ENCODE results near the gene FCRL5. TPM values are rescaled to one million over a fixed set of nuclear protein-coding genes. Genes with fewer than 3 reads are reported as not detected.

Gene FCRL5
- total RNA-seq, 1 experiment from 2014 or later = not detected

DNA sequence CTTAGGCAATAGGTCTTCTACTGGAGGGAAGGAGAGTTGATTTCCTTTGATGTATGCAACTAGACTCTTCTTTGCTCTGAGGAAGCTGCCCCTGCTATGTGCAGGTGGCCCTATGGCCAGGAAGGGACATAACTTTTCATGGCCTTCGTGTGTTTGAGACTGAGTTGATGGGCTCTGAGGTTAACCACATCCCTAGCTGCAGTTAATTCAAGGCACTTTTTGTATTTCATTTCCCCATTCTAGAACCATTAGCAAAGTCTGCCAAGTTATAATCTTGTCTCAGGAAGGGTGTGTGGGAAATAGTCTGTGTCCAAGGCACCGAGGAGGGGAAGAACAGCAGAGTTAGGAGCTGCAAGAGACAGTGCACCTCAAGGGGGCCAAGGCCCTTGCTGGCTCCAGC lies 43.0 kb upstream of the FCRL5 start:
- Mint-ChIP-seq H3K9me3 (ENCODE audit: low read depth, unreplicated experiment) (no peaks in the 10 kb centered on the region), H3K4me3 (ENCODE audit: low read depth, unreplicated experiment) (no peak overlapping the region), H3K36me3 (ENCODE audit: insufficient read depth, unreplicated experiment) (no peaks in the 10 kb centered on the region), H3K4me1 (ENCODE audit: low read depth, unreplicated experiment) (peaks cover 33% of the 10 kb centered on the region), H3K27ac (ENCODE audit: unreplicated experiment) (no peak overlapping the region), H3K27me3 (ENCODE audit: unreplicated experiment) (no peaks in the 10 kb centered on the region)
- BruUV-seq (replicated peaks) = no TSS peak
- DNase-seq = no peak
- no peak for TF ChIP-seq CTCF (IDR thresholded peaks at IDR 0.05; ENCODE audit: unreplicated experiment)
- CTCF ChIA-PET = interaction anchor here (1.3 to 2.9 kb wide), 3 partner anchors 10 to 95 kb away, joined by 7 to 11 read pairs (median 7); no protein-coding TSS in a partner anchor
- intact Hi-C loops (cut with micrococcal nuclease; ENCODE audit: unreplicated experiment) = loop anchor here (5.0 kb wide), 2 partner anchors 87 to 177 kb away; no protein-coding TSS in a partner anchor

- Mint-ChIP-seq H3K9me3 (ENCODE audit: low read depth, unreplicated experiment) (peaks cover 2% of the 10 kb centered on the region), H3K27me3 (ENCODE audit: unreplicated experiment) (no peaks in the 10 kb centered on the region), H3K4me3 (ENCODE audit: low read depth, unreplicated experiment) (no peak overlapping the region), H3K4me1 (ENCODE audit: low read depth, unreplicated experiment) (peaks cover 30% of the 10 kb centered on the region), H3K27ac (ENCODE audit: unreplicated experiment) (no peak overlapping the region), H3K36me3 (ENCODE audit: insufficient read depth, unreplicated experiment) (no peaks in the 10 kb centered on the region)
- TF ChIP-seq CTCF (IDR thresholded peaks at IDR 0.05; ENCODE audit: unreplicated experiment) = no peak
- no TSS peak for BruUV-seq (replicated peaks)
- CTCF ChIA-PET = interaction anchor here (0.6 to 2.2 kb wide), 3 partner anchors 9 to 105 kb away, joined by 3 to 7 read pairs (median 5); no protein-coding TSS in a partner anchor
- intact Hi-C loops (cut with micrococcal nuclease; ENCODE audit: unreplicated experiment) = no loop called here
- peak; percentile 26 for DNase-seq
Observed at GRCh38 chr1:157585984-157586383, 33.7 kb upstream of the FCRL5 start.

DNA sequence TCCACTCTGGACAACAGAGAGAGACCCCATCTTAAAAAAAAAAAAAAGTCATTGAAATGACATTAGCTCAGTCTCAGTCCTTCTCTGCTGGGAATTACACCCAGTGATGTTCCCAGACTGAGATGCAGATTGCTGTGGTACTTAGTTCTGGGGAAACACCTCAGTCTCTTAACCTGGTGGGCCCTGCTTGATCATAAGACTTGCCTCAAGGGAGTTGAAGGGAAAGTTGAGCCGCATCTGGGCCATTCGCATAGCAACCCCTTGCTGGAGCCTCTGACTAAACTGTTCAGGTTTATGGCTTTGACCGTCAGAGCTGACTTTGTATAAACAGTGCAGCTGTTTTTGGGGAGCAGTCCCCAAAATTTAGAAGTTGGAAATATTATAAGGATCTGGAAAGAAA lies 32.2 kb upstream of the FCRL5 start:
- DNase-seq = no peak
- CTCF ChIA-PET = interaction anchor here (0.8 to 2.2 kb wide), 2 partner anchors 11 to 106 kb away, joined by 3 to 7 read pairs; no protein-coding TSS in a partner anchor
- BruUV-seq (replicated peaks) = no TSS peak
- TF ChIP-seq CTCF (IDR thresholded peaks at IDR 0.05; ENCODE audit: unreplicated experiment) = no peak
- Mint-ChIP-seq H3K36me3 (ENCODE audit: insufficient read depth, unreplicated experiment) (no peaks in the 10 kb centered on the region), H3K27ac (ENCODE audit: unreplicated experiment) (no peak overlapping the region), H3K9me3 (ENCODE audit: low read depth, unreplicated experiment) (peaks cover 2% of the 10 kb centered on the region), H3K4me1 (ENCODE audit: low read depth, unreplicated experiment) (peaks cover 40% of the 10 kb centered on the region), H3K4me3 (ENCODE audit: low read depth, unreplicated experiment) (no peak overlapping the region), H3K27me3 (ENCODE audit: unreplicated experiment) (no peaks in the 10 kb centered on the region)
- intact Hi-C loops (cut with micrococcal nuclease; ENCODE audit: unreplicated experiment) = loop anchor here (5.0 kb wide), 1 partner anchor 278 kb away; no protein-coding TSS in a partner anchor

DNA sequence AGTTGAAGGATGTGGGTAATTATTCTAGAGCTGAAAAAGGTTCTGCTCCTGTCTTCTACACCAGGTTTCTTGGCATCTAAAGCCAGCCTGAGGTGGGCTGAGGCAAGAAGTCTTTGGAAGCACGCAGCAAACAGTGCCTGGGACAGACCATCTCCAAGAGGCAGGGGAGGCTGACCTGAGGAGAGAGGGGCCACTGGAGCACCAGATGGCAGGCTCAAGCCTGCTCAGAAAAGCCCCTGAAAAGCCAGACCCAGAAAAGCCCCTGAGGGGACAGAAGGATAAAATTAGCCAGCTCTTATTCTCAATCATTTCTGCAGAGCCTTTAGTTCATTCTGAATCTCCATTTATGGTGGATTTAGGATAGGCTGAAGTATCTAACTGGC lies 28.5 kb upstream of the FCRL5 start:
- DNase-seq = no peak
- no TSS peak for BruUV-seq (replicated peaks)
- no peak for TF ChIP-seq CTCF (IDR thresholded peaks at IDR 0.05; ENCODE audit: unreplicated experiment)
- H3K27me3 Mint-ChIP-seq (ENCODE audit: unreplicated experiment) = no peaks in the 10 kb centered on the region
- intact Hi-C loops (cut with micrococcal nuclease; ENCODE audit: unreplicated experiment) = loop anchor here (1.0 to 5.0 kb wide), 3 partner anchors 110 to 281 kb away; no protein-coding TSS in a partner anchor
- peaks cover 2% of the 10 kb centered on the region for H3K9me3 Mint-ChIP-seq (ENCODE audit: low read depth, unreplicated experiment)
- peaks cover 23% of the 10 kb centered on the region for H3K4me1 Mint-ChIP-seq (ENCODE audit: low read depth, unreplicated experiment)
- H3K36me3 Mint-ChIP-seq (ENCODE audit: insufficient read depth, unreplicated experiment) = no peaks in the 10 kb centered on the region
- CTCF ChIA-PET = interaction anchor here (0.9 to 2.8 kb wide), 24 partner anchors 8 to 541 kb away, joined by 3 to 146 read pairs (median 5); no protein-coding TSS in a partner anchor
- H3K27ac Mint-ChIP-seq (ENCODE audit: unreplicated experiment) = no peak overlapping the region
- no peak overlapping the region for H3K4me3 Mint-ChIP-seq (ENCODE audit: low read depth, unreplicated experiment)
